HG03565 (cell line): ENCODE results near the gene ANXA1.

Source experiments
- ATAC-seq: cut with Tn5 transposase; IDR thresholded peaks from one replicate; pipeline ENCODE4 v1.9.1; 2021; ENCODE audit warnings: mild to moderate bottlenecking, moderate library complexity; ENCODE audit not compliant: unreplicated experiment

Gene ANXA1

GRCh38 chr9:73204936-73205335, 53.3 kb downstream of the ANXA1 start:
- ATAC-seq = no peak

GRCh38 chr9:73206851-73207250, 55.2 kb downstream of the ANXA1 start:
- ATAC-seq = no peak

GRCh38 chr9:73210886-73211666, 59.4 kb downstream of the ANXA1 start:
- ATAC-seq = no peak

- ATAC-seq = no peak
These were observed 61.6 kb downstream of the ANXA1 start for GRCh38 chr9:73213300-73213699.

GRCh38 chr9:73215249-73215648, 63.6 kb downstream of the ANXA1 start:
- ATAC-seq = no peak

- no peak for ATAC-seq
These were observed 64.4 kb downstream of the ANXA1 start for GRCh38 chr9:73216100-73216499.
